H9 (cell line): ENCODE measurements around the gene HIRIP3. TPM values are rescaled to one million over a fixed set of nuclear protein-coding genes. Genes with fewer than 3 reads are reported as not detected.
"Not testable (repeated sequence)": the region's sequence is repeated elsewhere in the genome, so short reads cannot be mapped to it uniquely, and the experiment has no call there.

ENCODE experiments used
- DNase-seq: peaks from one replicate; pipeline ENCODE4 v3.0.0-alpha.2; 2017
- H2AFZ ChIP-seq: one replicate; pipeline ENCODE4 v1.6.1; 2013; ENCODE audit warnings: mild to moderate bottlenecking, low read length, control low read depth, moderate library complexity
- H2AK5ac ChIP-seq: 2 replicates; pipeline ENCODE4 v1.6.1; 2013; ENCODE audit warnings: low read length, control low read depth, mixed read lengths; ENCODE audit not compliant: insufficient read length
- H2BK120ac ChIP-seq: one replicate; pipeline ENCODE4 v1.6.1; 2013; ENCODE audit warnings: low read depth, mild to moderate bottlenecking, low read length, control low read depth, inconsistent platforms; ENCODE audit not compliant: poor library complexity, severe bottlenecking
- H2BK12ac ChIP-seq: 2 replicates; pipeline ENCODE4 v1.6.1; 2013; ENCODE audit warnings: low read length, control low read depth, mixed read lengths, low read depth; ENCODE audit not compliant: insufficient read length
- H2BK15ac ChIP-seq: 2 replicates; pipeline ENCODE4 v1.6.1; 2013; ENCODE audit warnings: low read depth, low read length, control low read depth
- H2BK20ac ChIP-seq: one replicate; pipeline ENCODE4 v1.6.1; 2013; ENCODE audit warnings: low read depth, mild to moderate bottlenecking, low read length, control low read depth, inconsistent platforms; ENCODE audit not compliant: poor library complexity, severe bottlenecking
- H2BK5ac ChIP-seq: 2 replicates; pipeline ENCODE4 v1.6.1; 2013; ENCODE audit warnings: low read length, control low read depth, mixed read lengths; ENCODE audit not compliant: insufficient read length
- H3K14ac ChIP-seq: 2 replicates; pipeline ENCODE4 v1.6.1; 2013; ENCODE audit warnings: low read length, control low read depth; ENCODE audit not compliant: insufficient read depth
- H3K18ac ChIP-seq: 2 replicates; pipeline ENCODE4 v1.6.1; 2013; ENCODE audit warnings: low read depth, mild to moderate bottlenecking, mixed read lengths, low read length, control low read depth; ENCODE audit not compliant: insufficient read length
- H3K23ac ChIP-seq: 2 replicates; pipeline ENCODE4 v1.6.1; 2013; ENCODE audit warnings: low read length, control low read depth, mixed read lengths, low read depth; ENCODE audit not compliant: insufficient read length
- H3K23me2 ChIP-seq: 2 replicates; pipeline ENCODE4 v1.6.1; 2013; ENCODE audit warnings: low read depth, mild to moderate bottlenecking, mixed read lengths, low read length, control low read depth; ENCODE audit not compliant: insufficient read length, poor library complexity, severe bottlenecking
- H3K27ac ChIP-seq: 2 replicates; pipeline ENCODE4 v1.5.1; 2013; ENCODE audit warnings: low read length, control low read depth, mixed read lengths, low read depth; ENCODE audit not compliant: insufficient read length
- H3K27me3 ChIP-seq: 2 replicates; pipeline ENCODE4 v1.6.1; 2013; ENCODE audit warnings: low read length, control low read depth, inconsistent platforms; ENCODE audit not compliant: insufficient read depth
- H3K4ac ChIP-seq: 2 replicates; pipeline ENCODE4 v1.6.1; 2013; ENCODE audit warnings: low read depth, mild to moderate bottlenecking, control low read depth, inconsistent platforms, low read length, moderate library complexity
- H3K4me1 ChIP-seq: 2 replicates; pipeline ENCODE4 v1.6.1; 2013; ENCODE audit warnings: low read length, control low read depth, inconsistent platforms; ENCODE audit not compliant: insufficient read depth
- H3K4me2 ChIP-seq: 2 replicates; pipeline ENCODE4 v1.6.1; 2013; ENCODE audit warnings: low read length, control low read depth, mixed read lengths; ENCODE audit not compliant: insufficient read length, insufficient read depth
- H3K56ac ChIP-seq: 2 replicates; pipeline ENCODE4 v1.6.1; 2013; ENCODE audit warnings: low read depth, mild to moderate bottlenecking, mixed read lengths, low read length, control low read depth; ENCODE audit not compliant: insufficient read length
- H3K79me1 ChIP-seq: 2 replicates; pipeline ENCODE4 v1.6.1; 2013; ENCODE audit warnings: low read depth, mild to moderate bottlenecking, moderate library complexity, low read length, control low read depth, inconsistent platforms; ENCODE audit not compliant: insufficient read depth, poor library complexity, severe bottlenecking
- H3K79me2 ChIP-seq: 2 replicates; pipeline ENCODE4 v1.6.1; 2013; ENCODE audit warnings: low read length, control low read depth, inconsistent platforms; ENCODE audit not compliant: insufficient read depth
- H3K9ac ChIP-seq: 2 replicates; pipeline ENCODE4 v1.6.1; 2013; ENCODE audit warnings: low read length, control low read depth, mixed read lengths; ENCODE audit not compliant: insufficient read length; ENCODE audit errors: extremely low read depth
- H3K9me3 ChIP-seq: one replicate; pipeline ENCODE4 v1.6.1; 2013; ENCODE audit warnings: low read depth, low read length, inconsistent platforms; ENCODE audit not compliant: control insufficient read depth
- H3T11ph ChIP-seq: one replicate; pipeline ENCODE4 v1.6.1; 2013; ENCODE audit warnings: mild to moderate bottlenecking, low read length, control low read depth, inconsistent platforms
- H4K20me1 ChIP-seq: one replicate; pipeline ENCODE4 v1.6.1; 2013; ENCODE audit not compliant: control insufficient read depth, insufficient read length, insufficient read depth
- H4K5ac ChIP-seq: 2 replicates; pipeline ENCODE4 v1.6.1; 2013; ENCODE audit warnings: low read depth, mild to moderate bottlenecking, mixed read lengths, low read length, control low read depth; ENCODE audit not compliant: insufficient read length
- H4K8ac ChIP-seq: replicated peaks from 2 replicates; pipeline ENCODE4 v1.6.1; 2013; ENCODE audit warnings: low read length, control low read depth, mixed read lengths, low read depth; ENCODE audit not compliant: insufficient read length
- H4K91ac ChIP-seq: 2 replicates; pipeline ENCODE4 v1.6.1; 2013; ENCODE audit warnings: low read depth, mild to moderate bottlenecking, moderate library complexity, mixed read lengths, low read length, control low read depth; ENCODE audit not compliant: insufficient read length
- H3K27ac Mint-ChIP-seq, 3 experiments: 2 replicates in 2 of 3; 3 replicates in 1 of 3; pipeline ENCODE4 v1.8.0; 2020 to 2021; ENCODE audit warnings: mixed read lengths in 3 of 3, mild to moderate bottlenecking in 1 of 3, moderate library complexity in 1 of 3
- H3K27me3 Mint-ChIP-seq: 2 replicates; pipeline ENCODE4 v1.8.0; 2021; ENCODE audit warnings: low read depth, mild to moderate bottlenecking, moderate library complexity, mixed read lengths
- H3K36me3 Mint-ChIP-seq, 3 experiments: 2 replicates in 2 of 3; 3 replicates in 1 of 3; pipeline ENCODE4 v1.8.0; 2020 to 2021; ENCODE audit warnings: low read depth in 3 of 3, mixed read lengths in 3 of 3; ENCODE audit not compliant: insufficient read depth in 1 of 3
- H3K4me1 Mint-ChIP-seq, 2 experiments: 2 replicates each; pipeline ENCODE4 v1.8.0; 2020; ENCODE audit warnings: mixed read lengths in 2 of 2
- H3K4me3 Mint-ChIP-seq, 2 experiments: 2 replicates in 1 of 2; 3 replicates in 1 of 2; pipeline ENCODE4 v1.8.0; 2020 to 2021; ENCODE audit warnings: mild to moderate bottlenecking in 2 of 2, mixed read lengths in 2 of 2, moderate library complexity in 1 of 2
- H3K9me3 Mint-ChIP-seq, 2 experiments: 2 replicates in 1 of 2; 3 replicates in 1 of 2; pipeline ENCODE4 v1.8.0; 2020; ENCODE audit warnings: mild to moderate bottlenecking in 2 of 2, mixed read lengths in 2 of 2, moderate library complexity in 1 of 2
- CTCF ChIP-seq: fragments of 200-600 bp; sonication (generic); conservative IDR thresholded peaks from 3 replicates; pipeline ENCODE4 v1.8.0; 2021; ENCODE audit warnings: antibody characterized with exemption, mild to moderate bottlenecking
- WGBS: extraction: QIAGEN DNeasy Blood & Tissue Kit; methylation state at CpG from one replicate; pipeline ENCODE4 v1.1.7; 2013; ENCODE audit warnings: missing lambda C conversion rate, low lambda C conversion rate, mixed read lengths; ENCODE audit not compliant: insufficient read length; ENCODE audit errors: extremely low coverage; 5-methylcytosine and 5-hydroxymethylcytosine counted together
- total RNA-seq: library from RNA; stranded (reverse); gene quantifications from 2 replicates; pipeline ENCODE4 v1.2.1, GENCODE V29; 2021

HIRIP3 gene
- total RNA-seq, 1 experiment from 2014 or later = 21.6 TPM

GRCh38 chr16:30016555-30017276, 21.3 kb upstream of the HIRIP3 start:
- H3K4me1 ChIP-seq = no peaks in the 10 kb centered on the region
- H3K27me3 ChIP-seq = no peaks in the 10 kb centered on the region; the same call in 1 of the 2 replicates
- H2BK120ac ChIP-seq = no peak overlapping the region
- peaks cover 10% of the 10 kb centered on the region for H3K23me2 ChIP-seq
- no peak overlapping the region for H3K56ac ChIP-seq
- H3K4me1 Mint-ChIP-seq = peaks cover 6% of the 10 kb centered on the region in 2 experiments
- no peaks in the 10 kb centered on the region for H3K79me1 ChIP-seq
- H3K4ac ChIP-seq = no peak overlapping the region
- H3K79me2 ChIP-seq = no peaks in the 10 kb centered on the region
- H3T11ph ChIP-seq = no peak overlapping the region
- H2AK5ac ChIP-seq = no peak overlapping the region
- H3K36me3 Mint-ChIP-seq = peaks cover 0 to 4% (median 2%) of the 10 kb centered on the region in 3 experiments; a peak in 4 of 7 replicates
- H2BK5ac ChIP-seq = no peak overlapping the region
- H3K27ac ChIP-seq = no peak overlapping the region
- H4K8ac ChIP-seq = no peak overlapping the region
- H3K9me3 Mint-ChIP-seq = no peaks in the 10 kb centered on the region
- H3K18ac ChIP-seq = no peak overlapping the region
- WGBS = no CpG with 5 or more reads among the region's 8 CpGs
- peaks cover 15% of the 10 kb centered on the region for H3K27me3 Mint-ChIP-seq
- no peaks in the 10 kb centered on the region for H4K20me1 ChIP-seq
- H3K4me2 ChIP-seq = no peak overlapping the region
- H3K9me3 ChIP-seq = no peaks in the 10 kb centered on the region
- H3K14ac ChIP-seq = no peak overlapping the region
- no peak overlapping the region for H3K27ac Mint-ChIP-seq
- no peak overlapping the region for H4K5ac ChIP-seq
- no peak overlapping the region for H4K91ac ChIP-seq
- no peak overlapping the region for H3K4me3 Mint-ChIP-seq
- H2AFZ ChIP-seq = no peak overlapping the region
- TF ChIP-seq CTCF = no peak
- no peak overlapping the region for H3K23ac ChIP-seq
- no peak overlapping the region for H2BK12ac ChIP-seq
- no peak overlapping the region for H3K9ac ChIP-seq
- no peak for DNase-seq
- no peak overlapping the region for H2BK20ac ChIP-seq
- no peak overlapping the region for H2BK15ac ChIP-seq

GRCh38 chr16:30015450-30015849, 20.0 kb upstream of the HIRIP3 start:
- H4K20me1 ChIP-seq, H3K9ac ChIP-seq, H2BK5ac ChIP-seq, H2AK5ac ChIP-seq, H2BK12ac ChIP-seq, DNase-seq, H3K4me3 Mint-ChIP-seq, H3K27ac ChIP-seq, H3K79me1 ChIP-seq, H3K9me3 ChIP-seq, H3K9me3 Mint-ChIP-seq, H3K4me1 Mint-ChIP-seq, H4K91ac ChIP-seq, H4K5ac ChIP-seq, H2BK15ac ChIP-seq, H3K36me3 Mint-ChIP-seq, H3K56ac ChIP-seq, H2BK20ac ChIP-seq, H3K4me2 ChIP-seq, H2BK120ac ChIP-seq, H2AFZ ChIP-seq, H3K27ac Mint-ChIP-seq, H3K18ac ChIP-seq, H3T11ph ChIP-seq, H3K14ac ChIP-seq, H4K8ac ChIP-seq, H3K23ac ChIP-seq, H3K79me2 ChIP-seq, H3K4me1 ChIP-seq, H3K27me3 ChIP-seq, H3K4ac ChIP-seq: not testable (repeated sequence)
- H3K23me2 ChIP-seq = peaks cover 12% of the 10 kb centered on the region
- peaks cover 19% of the 10 kb centered on the region for H3K27me3 Mint-ChIP-seq
- WGBS = no CpG with 5 or more reads among the region's 7 CpGs
